Activated CD4-positive, alpha-beta T cell treated with anti-CD3 and anti-CD28 coated beads, Interleukin-2, amount 50 U/mL, for 48 hours (primary cell): ENCODE results near the gene CBY1.
"Not testable (repeated sequence)": the region's sequence is repeated elsewhere in the genome, so short reads cannot be mapped to it uniquely, and the experiment has no call there.

ENCODE experiments used
- DNase-seq, 2 experiments: peaks; one replicate each; pipeline ENCODE4 v3.0.0-alpha.2; 2020

Gene CBY1

GRCh38 chr22:38656256-38657044, at the start of gene CBY1, which contains the start of gene FAM227A:
Gene CBY1, plus strand, starts transcription at chr22:38656638. Its CDS starts 11,417 bp downstream, at chr22:38668055.
Gene FAM227A, minus strand, starts transcription at chr22:38656392. Its CDS starts 6,224 bp downstream, at chr22:38650168.
- peak; percentile 85 to 88 for DNase-seq

GRCh38 chr22:38607680-38608079, 48.8 kb upstream of the CBY1 start:
- no peak for DNase-seq

- DNase-seq: no peak
These were observed 47.3 kb upstream of the CBY1 start for GRCh38 chr22:38608992-38609750.

GRCh38 chr22:38610234-38610633, 46.2 kb upstream of the CBY1 start:
- no peak for DNase-seq

- no peak for DNase-seq
These were observed 44.9 kb upstream of the CBY1 start for GRCh38 chr22:38611559-38611958.

GRCh38 chr22:38612217-38613006, 44.0 kb upstream of the CBY1 start:
- DNase-seq: no peak

- DNase-seq: no peak
These were observed 42.9 kb upstream of the CBY1 start for GRCh38 chr22:38613588-38613987.

- no peak for DNase-seq
These were observed 41.9 kb upstream of the CBY1 start for GRCh38 chr22:38614332-38615063.

- not testable (repeated sequence) for DNase-seq
These were observed 41.4 kb upstream of the CBY1 start for GRCh38 chr22:38615064-38615405.

- no peak for DNase-seq
These were observed 38.2 kb upstream of the CBY1 start for GRCh38 chr22:38618258-38618657.

- DNase-seq: no peak
These were observed 37.8 kb upstream of the CBY1 start for GRCh38 chr22:38618682-38619081.

GRCh38 chr22:38623351-38623750, 33.1 kb upstream of the CBY1 start:
- DNase-seq: no peak

- DNase-seq: no peak
These were observed 28.0 kb upstream of the CBY1 start for GRCh38 chr22:38628444-38628843.

GRCh38 chr22:38629108-38629507, 27.3 kb upstream of the CBY1 start:
- DNase-seq: no peak

GRCh38 chr22:38631724-38632123, 24.7 kb upstream of the CBY1 start:
- DNase-seq: no peak

GRCh38 chr22:38632528-38632927, 23.9 kb upstream of the CBY1 start:
- no peak for DNase-seq

- DNase-seq: no peak
These were observed 18.2 kb upstream of the CBY1 start for GRCh38 chr22:38638216-38638615.

- DNase-seq: no peak
These were observed 17.7 kb upstream of the CBY1 start for GRCh38 chr22:38638728-38639127.

- no peak for DNase-seq
These were observed 14.9 kb upstream of the CBY1 start for GRCh38 chr22:38641476-38642040.

- DNase-seq: not testable (repeated sequence)
These were observed 12.2 kb upstream of the CBY1 start for GRCh38 chr22:38644245-38644644.

GRCh38 chr22:38645430-38645829, 11.0 kb upstream of the CBY1 start:
- no peak for DNase-seq

- no peak for DNase-seq
These were observed 6.5 kb upstream of the CBY1 start for GRCh38 chr22:38649841-38650522.
